HG02840 (cell line): ENCODE measurements around the gene MPC1.
"Not testable (repeated sequence)": the region's sequence is repeated elsewhere in the genome, so short reads cannot be mapped to it uniquely, and the experiment has no call there.

ENCODE experiments used
- ATAC-seq: cut with Tn5 transposase; IDR thresholded peaks from one replicate; pipeline ENCODE4 v1.9.1; 2021; ENCODE audit warnings: mild to moderate bottlenecking, moderate library complexity, moderate number of reproducible peaks; ENCODE audit not compliant: unreplicated experiment, low FRiP score

Gene MPC1

GRCh38 chr6:166408936-166409755 lies 26.4 kb upstream of the MPC1 start:
- ATAC-seq = no peak

- ATAC-seq = no peak
Observed at GRCh38 chr6:166406197-166406596, 23.5 kb upstream of the MPC1 start.

- ATAC-seq = no peak
Observed at GRCh38 chr6:166405386-166405785, 22.6 kb upstream of the MPC1 start.

- ATAC-seq = no peak
Observed at GRCh38 chr6:166402582-166403277, 20.0 kb upstream of the MPC1 start.

- not testable (repeated sequence) for ATAC-seq
Observed at GRCh38 chr6:166400649-166401250, 18.0 kb upstream of the MPC1 start.

- no peak for ATAC-seq
Observed at GRCh38 chr6:166400181-166400580, 17.4 kb upstream of the MPC1 start.

GRCh38 chr6:166398348-166398747 lies 15.6 kb upstream of the MPC1 start:
- no peak for ATAC-seq

GRCh38 chr6:166397849-166398248 lies 15.1 kb upstream of the MPC1 start:
- ATAC-seq = no peak

- no peak for ATAC-seq
Observed at GRCh38 chr6:166395778-166396177, 13.0 kb upstream of the MPC1 start.

- no peak for ATAC-seq
Observed at GRCh38 chr6:166395351-166395750, 12.6 kb upstream of the MPC1 start.

GRCh38 chr6:166394036-166394892 lies 11.5 kb upstream of the MPC1 start:
- ATAC-seq = no peak

- ATAC-seq = no peak
Observed at GRCh38 chr6:166393535-166393823, 10.7 kb upstream of the MPC1 start.

GRCh38 chr6:166392755-166393534 lies 10.2 kb upstream of the MPC1 start:
- not testable (repeated sequence) for ATAC-seq

- ATAC-seq = no peak
Observed at GRCh38 chr6:166389119-166389518, 6.4 kb upstream of the MPC1 start.

- no peak for ATAC-seq
Observed at GRCh38 chr6:166388290-166389004, 5.7 kb upstream of the MPC1 start.

- no peak for ATAC-seq
Observed at GRCh38 chr6:166387642-166388289, 5.0 kb upstream of the MPC1 start.

- not testable (repeated sequence) for ATAC-seq
Observed at GRCh38 chr6:166387098-166387497, 4.4 kb upstream of the MPC1 start.

- no peak for ATAC-seq
Observed at GRCh38 chr6:166386111-166386510, 3.4 kb upstream of the MPC1 start.
